SK-N-SH (cell line): Measurements from ENCODE around the gene EEIG1.
"Not testable (repeated sequence)": the region's sequence is repeated elsewhere in the genome, so short reads cannot be mapped to it uniquely, and the experiment has no call there.

Experiments used
- EP300 ChIP-seq, 2 experiments: IDR thresholded peaks; 2 replicates each; pipeline versions ENCODE4 v1.4.0 to v1.6.1; 2012; ENCODE audit warnings: borderline replicate concordance in 1 of 2, low read depth in 1 of 2, low read length in 1 of 2
- FOXM1 ChIP-seq: IDR thresholded peaks from 2 replicates; pipeline ENCODE4 v1.4.0; 2012; ENCODE audit warnings: low read depth, mild to moderate bottlenecking
- GABPA ChIP-seq: IDR thresholded peaks from 2 replicates; pipeline ENCODE4 v1.4.0; 2012; ENCODE audit warnings: low read depth, mild to moderate bottlenecking
- JUND ChIP-seq: IDR thresholded peaks from 2 replicates; pipeline ENCODE4 v1.4.0; 2012
- MXI1 ChIP-seq: IDR thresholded peaks from 2 replicates; pipeline ENCODE4 v1.6.1; 2012; ENCODE audit warnings: mild to moderate bottlenecking, low read depth, low read length, improper control_type of control experiment
- RFX5 ChIP-seq: IDR thresholded peaks from 2 replicates; pipeline ENCODE4 v1.6.1; 2012; ENCODE audit warnings: mild to moderate bottlenecking, improper control_type of control experiment, low read length
- SMC3 ChIP-seq: IDR thresholded peaks from 2 replicates; pipeline ENCODE4 v1.6.1; 2012; ENCODE audit warnings: low read depth, low read length, improper control_type of control experiment
- TAF1 ChIP-seq: IDR thresholded peaks from 2 replicates; pipeline ENCODE4 v1.6.1; 2012; ENCODE audit warnings: low read depth, mild to moderate bottlenecking, low read length, moderate library complexity, borderline replicate concordance
- TCF12 ChIP-seq: IDR thresholded peaks from 2 replicates; pipeline ENCODE4 v1.4.0; 2012
- TF ChIP-seq, protein P1 (sequence below): fragments of 200-600 bp; sonication (generic); IDR thresholded peaks from 2 replicates; pipeline ENCODE4 v1.6.1; 2017; ENCODE audit warnings: antibody characterized with exemption, mild to moderate bottlenecking, moderate library complexity
- TF ChIP-seq, protein P2 (sequence below): fragments of 150-350 bp; IDR thresholded peaks from 2 replicates; pipeline ENCODE4 v1.6.1; 2017; ENCODE audit warnings: antibody characterized with exemption, low read length, low read depth, borderline replicate concordance

DNA sequence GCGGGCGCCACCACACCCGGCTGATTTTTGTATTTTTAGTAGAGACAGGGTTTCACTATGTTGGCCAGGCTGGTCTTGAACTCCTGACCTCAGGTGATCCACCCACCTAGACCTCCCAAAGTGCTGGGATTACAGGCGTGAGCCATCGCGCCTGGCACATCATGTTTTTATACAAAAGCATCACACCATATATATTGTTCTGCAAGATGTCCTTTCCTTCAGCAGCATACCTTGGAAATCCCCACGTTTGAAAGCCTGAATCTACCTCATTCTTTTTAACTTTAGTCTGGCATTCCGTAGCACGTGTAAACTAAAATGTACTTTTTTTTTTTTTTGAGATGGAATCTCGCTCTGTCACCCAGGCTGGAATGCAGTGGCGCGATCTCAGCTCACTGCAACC, 42.9 kb upstream of the EEIG1 start:
- TF ChIP-seq, protein P1, sequence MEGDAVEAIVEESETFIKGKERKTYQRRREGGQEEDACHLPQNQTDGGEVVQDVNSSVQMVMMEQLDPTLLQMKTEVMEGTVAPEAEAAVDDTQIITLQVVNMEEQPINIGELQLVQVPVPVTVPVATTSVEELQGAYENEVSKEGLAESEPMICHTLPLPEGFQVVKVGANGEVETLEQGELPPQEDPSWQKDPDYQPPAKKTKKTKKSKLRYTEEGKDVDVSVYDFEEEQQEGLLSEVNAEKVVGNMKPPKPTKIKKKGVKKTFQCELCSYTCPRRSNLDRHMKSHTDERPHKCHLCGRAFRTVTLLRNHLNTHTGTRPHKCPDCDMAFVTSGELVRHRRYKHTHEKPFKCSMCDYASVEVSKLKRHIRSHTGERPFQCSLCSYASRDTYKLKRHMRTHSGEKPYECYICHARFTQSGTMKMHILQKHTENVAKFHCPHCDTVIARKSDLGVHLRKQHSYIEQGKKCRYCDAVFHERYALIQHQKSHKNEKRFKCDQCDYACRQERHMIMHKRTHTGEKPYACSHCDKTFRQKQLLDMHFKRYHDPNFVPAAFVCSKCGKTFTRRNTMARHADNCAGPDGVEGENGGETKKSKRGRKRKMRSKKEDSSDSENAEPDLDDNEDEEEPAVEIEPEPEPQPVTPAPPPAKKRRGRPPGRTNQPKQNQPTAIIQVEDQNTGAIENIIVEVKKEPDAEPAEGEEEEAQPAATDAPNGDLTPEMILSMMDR = not testable (repeated sequence)
- TF ChIP-seq FOXM1; JUND; TAF1; RFX5; GABPA; TCF12; MXI1; SMC3; EP300 (IDR thresholded peaks at IDR 0.05; ENCODE audit: borderline replicate concordance in 1 of 2, low read depth in 1 of 2, low read length in 1 of 2): not testable (repeated sequence)
- TF ChIP-seq, protein P2, sequence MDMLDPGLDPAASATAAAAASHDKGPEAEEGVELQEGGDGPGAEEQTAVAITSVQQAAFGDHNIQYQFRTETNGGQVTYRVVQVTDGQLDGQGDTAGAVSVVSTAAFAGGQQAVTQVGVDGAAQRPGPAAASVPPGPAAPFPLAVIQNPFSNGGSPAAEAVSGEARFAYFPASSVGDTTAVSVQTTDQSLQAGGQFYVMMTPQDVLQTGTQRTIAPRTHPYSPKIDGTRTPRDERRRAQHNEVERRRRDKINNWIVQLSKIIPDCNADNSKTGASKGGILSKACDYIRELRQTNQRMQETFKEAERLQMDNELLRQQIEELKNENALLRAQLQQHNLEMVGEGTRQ = not testable (repeated sequence)
